Small intestine (tissue), 7 donors: ENCODE results near the gene SNAI3. TPM values are rescaled to one million over a fixed set of nuclear protein-coding genes. Genes with fewer than 3 reads are reported as not detected.

Experiments used
- DNase-seq, 2 donors: peaks; one replicate each; pipeline versions ENCODE4 v3.0.0 to v3.0.0-alpha.2; 2013
- FAIRE-seq: peaks from 2 replicates; lab custom pipeline; 2012; peaks lifted over from hg19 to GRCh38; lab: Jason Lieb, UNC
- H3K27ac ChIP-seq, 3 donors: one replicate each; pipeline ENCODE4 v1.5.1; 2013; ENCODE audit warnings: low read length in 2 of 3, mild to moderate bottlenecking in 2 of 3, control low read depth in 1 of 3, inconsistent platforms in 1 of 3, low read depth in 1 of 3, moderate library complexity in 1 of 3
- H3K27me3 ChIP-seq, 3 donors: one replicate each; pipeline ENCODE4 v1.6.1; 2013; ENCODE audit warnings: low read length in 3 of 3, inconsistent platforms in 1 of 3; ENCODE audit not compliant: control insufficient read depth in 3 of 3, insufficient read depth in 3 of 3
- H3K36me3 ChIP-seq, 3 donors: one replicate each; pipeline ENCODE4 v1.6.1; 2013; ENCODE audit warnings: low read length in 3 of 3, inconsistent platforms in 1 of 3, low read depth in 1 of 3, mild to moderate bottlenecking in 1 of 3, moderate library complexity in 1 of 3; ENCODE audit not compliant: control insufficient read depth in 3 of 3, insufficient read depth in 2 of 3
- H3K4me1 ChIP-seq, 3 donors: one replicate each; pipeline ENCODE4 v1.6.1; 2013; ENCODE audit warnings: low read length in 2 of 3, inconsistent platforms in 1 of 3, low read depth in 1 of 3, mild to moderate bottlenecking in 1 of 3, moderate library complexity in 1 of 3; ENCODE audit not compliant: control insufficient read depth in 3 of 3, insufficient read depth in 2 of 3
- H3K4me3 ChIP-seq, 3 donors: one replicate each; pipeline ENCODE4 v1.5.1; 2013; ENCODE audit warnings: low read length in 3 of 3, control low read depth in 1 of 3, inconsistent platforms in 1 of 3, low read depth in 1 of 3, mild to moderate bottlenecking in 1 of 3, moderate library complexity in 1 of 3
- H3K9me3 ChIP-seq, 2 donors: one replicate each; pipeline ENCODE4 v1.6.1; 2013; ENCODE audit warnings: low read depth in 1 of 2, low read length in 1 of 2; ENCODE audit not compliant: control insufficient read depth in 2 of 2, insufficient read depth in 1 of 2
- WGBS, 3 donors: extraction: QIAGEN DNeasy Blood & Tissue Kit; methylation state at CpG; one replicate each; pipeline ENCODE4 v1.1.7; 2013; 5-methylcytosine and 5-hydroxymethylcytosine counted together
- polyA plus RNA-seq, 4 donors: library from polyadenylated mRNA; stranded (reverse) in 3 of 4; unstranded in 1 of 4; fragments of 200-250 nt in 3 of 4; fragments of 120-200 nt in 1 of 4; gene quantifications; one replicate each; pipeline versions ENCODE4 v1.2.1 to v1.2.3, GENCODE V29; 2013
- donor health status: healthy with polysubstance abuse.
- donor health status: control.
- donor health status: control.
- donor health status: Bipolar disorder and iron deficiency.
- donor health status: healthy.

SNAI3 gene
- polyA plus RNA-seq, 4 donors, result 0.45 to 3.2 (median 0.86) TPM

- Histone ChIP-seq H3K36me3 (peaks cover 0 to 54% (median 0%) of the 10 kb centered on the region in 3 donors), H3K27me3 (no peaks in the 10 kb centered on the region), H3K9me3 (no peaks in the 10 kb centered on the region), H3K27ac (peak overlapping the region in 2 of 3 donors; percentile 71 to 91), H3K4me3 (peak overlapping the region in 1 of 3 donors; percentile 42), H3K4me1 (peaks cover 0 to 17% (median 0%) of the 10 kb centered on the region in 3 donors)
- WGBS, 3 donors, result 69 to 84% (median 77%) methylated on average over 29 to 31 of the region's 31 CpGs
- no peak for FAIRE-seq
- DNase-seq, result no peak
Measured at GRCh38 chr16:88702371-88703210, 16.3 kb upstream of the SNAI3 start.

GRCh38 chr16:88701581-88702370, 15.5 kb upstream of the SNAI3 start:
- FAIRE-seq (no peak), DNase-seq (no peak)
- no peaks in the 10 kb centered on the region for H3K27me3 ChIP-seq
- H3K36me3 ChIP-seq, result peaks cover 4 to 61% (median 4%) of the 10 kb centered on the region in 3 donors
- H3K9me3 ChIP-seq, result no peaks in the 10 kb centered on the region
- H3K4me3 ChIP-seq, result peak overlapping the region in 2 of 3 donors; percentile 26 to 42
- H3K4me1 ChIP-seq, result peaks cover 0 to 10% (median 0%) of the 10 kb centered on the region in 3 donors
- H3K27ac ChIP-seq, result peak overlapping the region in 2 of 3 donors; percentile 81 to 91
- WGBS, 3 donors, result 59 to 86% (median 70%) methylated on average over 28 to 30 of the region's 30 CpGs

GRCh38 chr16:88700636-88701482, 14.6 kb upstream of the SNAI3 start:
- peaks cover 0 to 10% (median 0%) of the 10 kb centered on the region in 3 donors for H3K4me1 ChIP-seq
- no peaks in the 10 kb centered on the region for H3K27me3 ChIP-seq
- 49 to 78% (median 54%) methylated on average over 39 to 42 of the region's 42 CpGs for WGBS, 3 donors
- FAIRE-seq (no peak), DNase-seq (peak; percentile 42 to 68)
- peak overlapping the region in 2 of 3 donors; percentile 81 to 91 for H3K27ac ChIP-seq
- peak overlapping the region in 2 of 3 donors; percentile 26 to 42 for H3K4me3 ChIP-seq
- no peaks in the 10 kb centered on the region for H3K9me3 ChIP-seq
- peaks cover 4 to 70% (median 7%) of the 10 kb centered on the region in 3 donors for H3K36me3 ChIP-seq

GRCh38 chr16:88700322-88700635, 14.0 kb upstream of the SNAI3 start:
- 55 to 72% (median 70%) methylated on average over 14 of the region's 14 CpGs for WGBS, 3 donors
- Histone ChIP-seq H3K36me3 (peaks cover 4 to 76% (median 7%) of the 10 kb centered on the region in 3 donors), H3K27me3 (no peaks in the 10 kb centered on the region), H3K4me1 (peaks cover 0 to 7% (median 0%) of the 10 kb centered on the region in 3 donors), H3K27ac (peak overlapping the region in 2 of 3 donors; percentile 27 to 86), H3K9me3 (no peaks in the 10 kb centered on the region), H3K4me3 (no peak overlapping the region)
- FAIRE-seq (no peak), DNase-seq (no peak)

- no peaks in the 10 kb centered on the region for H3K4me1 ChIP-seq
- FAIRE-seq (no peak), DNase-seq (no peak)
- whole genome bisulfite sequencing, 3 donors, result 94 to 97% (median 95%) methylated on average over 14 to 16 of the region's 16 CpGs
- H3K27me3 ChIP-seq, result no peaks in the 10 kb centered on the region
- H3K36me3 ChIP-seq, result peaks cover 4 to 79% (median 7%) of the 10 kb centered on the region in 3 donors
- H3K4me3 ChIP-seq, result no peak overlapping the region
- no peak overlapping the region for H3K27ac ChIP-seq
- no peaks in the 10 kb centered on the region for H3K9me3 ChIP-seq
Measured at GRCh38 chr16:88699180-88699579, 12.9 kb upstream of the SNAI3 start.

- Histone ChIP-seq H3K4me3 (no peak overlapping the region), H3K4me1 (no peaks in the 10 kb centered on the region), H3K27me3 (no peaks in the 10 kb centered on the region), H3K27ac (no peak overlapping the region), H3K36me3 (peaks cover 4 to 78% (median 7%) of the 10 kb centered on the region in 3 donors), H3K9me3 (no peaks in the 10 kb centered on the region)
- 92 to 96% (median 92%) methylated on average over 23 to 25 of the region's 25 CpGs for WGBS, 3 donors
- no peak for DNase-seq
- no peak for FAIRE-seq
Measured at GRCh38 chr16:88698646-88699045, 12.3 kb upstream of the SNAI3 start.

GRCh38 chr16:88697831-88698615, 11.7 kb upstream of the SNAI3 start:
- no peak overlapping the region for H3K4me3 ChIP-seq
- peaks cover 4 to 72% (median 7%) of the 10 kb centered on the region in 3 donors for H3K36me3 ChIP-seq
- no peak overlapping the region for H3K27ac ChIP-seq
- H3K9me3 ChIP-seq, result no peaks in the 10 kb centered on the region
- FAIRE-seq, result no peak
- no peaks in the 10 kb centered on the region for H3K4me1 ChIP-seq
- 86 to 91% (median 90%) methylated on average over 35 to 37 of the region's 37 CpGs for WGBS, 3 donors
- DNase-seq, result no peak
- no peaks in the 10 kb centered on the region for H3K27me3 ChIP-seq
